Upper lobe of left lung (tissue), 6 donors: ENCODE measurements around the gene PRDM16. TPM values are rescaled to one million over a fixed set of nuclear protein-coding genes. Genes with fewer than 3 reads are reported as not detected.

Source experiments
- ATAC-seq, 2 donors: fragments of 200-7000 bp; cut with Tn5 transposase; one replicate each; pipeline ENCODE4 v1.9.1; 2022; ENCODE audit warnings: mild to moderate bottlenecking in 2 of 2, moderate library complexity in 2 of 2; ENCODE audit not compliant: low FRiP score in 2 of 2
- DNase-seq, 2 donors: peaks; one replicate each; pipeline ENCODE4 v3.0.0-alpha.2; 2019 to 2020
- H3K27ac ChIP-seq, 4 donors: fragments of 200-600 bp; sonication (generic); one replicate each; pipeline ENCODE4 v1.5.1; 2016 to 2019
- H3K27me3 ChIP-seq, 4 donors: fragments of 200-600 bp; sonication (generic); one replicate each; pipeline ENCODE4 v1.5.1; 2017 to 2019
- H3K36me3 ChIP-seq, 4 donors: fragments of 200-600 bp; sonication (generic); one replicate each; pipeline ENCODE4 v1.5.1; 2016 to 2019
- H3K4me1 ChIP-seq, 4 donors: fragments of 200-600 bp; sonication (generic); one replicate each; pipeline ENCODE4 v1.5.1; 2018 to 2019
- H3K4me3 ChIP-seq, 4 donors: fragments of 200-600 bp; sonication (generic); one replicate each; pipeline ENCODE4 v1.5.1; 2017 to 2019; ENCODE audit warnings: mild to moderate bottlenecking in 2 of 4, moderate library complexity in 1 of 4
- H3K9me3 ChIP-seq, 4 donors: fragments of 200-600 bp; sonication (generic); one replicate each; pipeline ENCODE4 v1.5.1; 2018 to 2019
- EP300 ChIP-seq, 4 donors: sonication (generic); formaldehyde crosslinking; IDR thresholded peaks; one replicate each; pipeline ENCODE4 v1.5.1; 2017; ENCODE audit warnings: antibody characterized with exemption in 4 of 4, control low read depth in 2 of 4
- POLR2A ChIP-seq, 4 donors: fragments of 450-650 bp; IDR thresholded peaks; one replicate each; pipeline ENCODE4 v1.5.1; 2016 to 2017; ENCODE audit warnings: antibody characterized with exemption in 4 of 4, mild to moderate bottlenecking in 2 of 4
- POLR2AphosphoS5 ChIP-seq, 2 donors: sonication (generic); formaldehyde crosslinking; IDR thresholded peaks; one replicate each; pipeline ENCODE4 v1.5.1; 2017; ENCODE audit warnings: antibody characterized with exemption in 2 of 2
- WGBS, 2 donors: methylation state at CpG; one replicate each; pipeline ENCODE4 v1.1.5; 2017 to 2018; 5-methylcytosine and 5-hydroxymethylcytosine counted together
- total RNA-seq, 6 donors: library from RNA; depleted of rRNA in 4 of 6; stranded (reverse); fragments of >200 nt in 4 of 6; gene quantifications; one replicate each; pipeline versions ENCODE4 v1.1.0 to v1.2.1, GENCODE V29; 2016 to 2021
- TF ChIP-seq, protein P1 (sequence below), 6 experiments: fragments of 450-650 bp in 4 of 6; fragments of 200-600 bp in 2 of 6; sonication (generic) in 2 of 6; IDR thresholded peaks; one replicate each; pipeline ENCODE4 v1.5.1; 2016 to 2019; ENCODE audit warnings: antibody characterized with exemption in 6 of 6
- donor health status: DM: no; HTN: no; CAD: no; lungs with moderate emphysema.
- donor health status: DM: no; HTN: yes; CAD: no; lungs with severe emphysema.

The PRDM16 gene
- total RNA-seq, 6 donors from 2014 or later, result 12.3 to 54.5 (median 21.2) TPM

DNA sequence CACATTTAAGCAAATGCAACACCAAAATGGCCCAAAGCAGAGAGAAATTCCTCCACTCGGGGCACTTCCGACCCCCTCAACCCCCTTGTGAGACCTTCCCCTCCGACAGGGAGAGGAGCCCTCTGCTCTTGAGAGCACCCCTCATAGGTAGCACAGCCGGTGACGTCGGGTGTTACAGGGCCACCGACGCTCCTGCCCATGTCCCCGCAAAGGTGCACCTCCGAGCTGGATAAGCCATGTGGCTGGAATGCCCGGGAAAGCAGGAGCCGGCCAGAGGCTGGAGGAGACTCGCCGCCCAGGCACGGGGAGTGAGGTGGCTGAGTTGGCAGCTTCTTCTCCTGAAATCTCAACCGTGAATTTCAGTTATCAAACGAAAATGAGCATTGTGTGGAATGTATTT lies 318.4 kb downstream of the PRDM16 start:
- H3K9me3 ChIP-seq, result no peaks in the 10 kb centered on the region
- TF ChIP-seq POLR2A (IDR thresholded peaks at IDR 0.05) (no peak), POLR2AphosphoS5 (IDR thresholded peaks at IDR 0.05) (no peak), EP300 (IDR thresholded peaks at IDR 0.05) (no peak)
- TF ChIP-seq, protein P1, sequence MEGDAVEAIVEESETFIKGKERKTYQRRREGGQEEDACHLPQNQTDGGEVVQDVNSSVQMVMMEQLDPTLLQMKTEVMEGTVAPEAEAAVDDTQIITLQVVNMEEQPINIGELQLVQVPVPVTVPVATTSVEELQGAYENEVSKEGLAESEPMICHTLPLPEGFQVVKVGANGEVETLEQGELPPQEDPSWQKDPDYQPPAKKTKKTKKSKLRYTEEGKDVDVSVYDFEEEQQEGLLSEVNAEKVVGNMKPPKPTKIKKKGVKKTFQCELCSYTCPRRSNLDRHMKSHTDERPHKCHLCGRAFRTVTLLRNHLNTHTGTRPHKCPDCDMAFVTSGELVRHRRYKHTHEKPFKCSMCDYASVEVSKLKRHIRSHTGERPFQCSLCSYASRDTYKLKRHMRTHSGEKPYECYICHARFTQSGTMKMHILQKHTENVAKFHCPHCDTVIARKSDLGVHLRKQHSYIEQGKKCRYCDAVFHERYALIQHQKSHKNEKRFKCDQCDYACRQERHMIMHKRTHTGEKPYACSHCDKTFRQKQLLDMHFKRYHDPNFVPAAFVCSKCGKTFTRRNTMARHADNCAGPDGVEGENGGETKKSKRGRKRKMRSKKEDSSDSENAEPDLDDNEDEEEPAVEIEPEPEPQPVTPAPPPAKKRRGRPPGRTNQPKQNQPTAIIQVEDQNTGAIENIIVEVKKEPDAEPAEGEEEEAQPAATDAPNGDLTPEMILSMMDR (IDR thresholded peaks at IDR 0.05), result no peak
- no peak for ATAC-seq
- no peak overlapping the region for H3K27ac ChIP-seq
- H3K4me1 ChIP-seq, result no peaks in the 10 kb centered on the region
- 80 to 84% methylated on average over 16 to 17 of the region's 17 CpGs for WGBS, 2 donors
- DNase-seq, result peak in 1 of 2 donors; percentile 38
- H3K27me3 ChIP-seq, result no peaks in the 10 kb centered on the region
- no peak overlapping the region for H3K4me3 ChIP-seq
- peaks cover 0 to 3% (median 0%) of the 10 kb centered on the region in 4 donors for H3K36me3 ChIP-seq

- no peak overlapping the region for H3K4me3 ChIP-seq
- no peak overlapping the region for H3K27ac ChIP-seq
- peak in 1 of 2 donors; percentile 65 for DNase-seq
- H3K27me3 ChIP-seq, result peaks cover 0 to 9% (median 3%) of the 10 kb centered on the region in 4 donors
- H3K9me3 ChIP-seq, result no peaks in the 10 kb centered on the region
- ATAC-seq, result no peak
- TF ChIP-seq POLR2A (IDR thresholded peaks at IDR 0.05), result no peak
- no peak for TF ChIP-seq POLR2AphosphoS5 (IDR thresholded peaks at IDR 0.05)
- TF ChIP-seq EP300 (IDR thresholded peaks at IDR 0.05), result no peak
- TF ChIP-seq, protein P1 (IDR thresholded peaks at IDR 0.05), result no peak
- H3K36me3 ChIP-seq, result peaks cover 0 to 3% (median 0%) of the 10 kb centered on the region in 4 donors
- WGBS, 2 donors, result 80 to 92% methylated on average over 13 to 17 of the region's 23 CpGs
- H3K4me1 ChIP-seq, result peaks cover 11 to 17% (median 14%) of the 10 kb centered on the region in 4 donors
Measured at GRCh38 chr1:3389093-3389833, 320.3 kb downstream of the PRDM16 start.

DNA sequence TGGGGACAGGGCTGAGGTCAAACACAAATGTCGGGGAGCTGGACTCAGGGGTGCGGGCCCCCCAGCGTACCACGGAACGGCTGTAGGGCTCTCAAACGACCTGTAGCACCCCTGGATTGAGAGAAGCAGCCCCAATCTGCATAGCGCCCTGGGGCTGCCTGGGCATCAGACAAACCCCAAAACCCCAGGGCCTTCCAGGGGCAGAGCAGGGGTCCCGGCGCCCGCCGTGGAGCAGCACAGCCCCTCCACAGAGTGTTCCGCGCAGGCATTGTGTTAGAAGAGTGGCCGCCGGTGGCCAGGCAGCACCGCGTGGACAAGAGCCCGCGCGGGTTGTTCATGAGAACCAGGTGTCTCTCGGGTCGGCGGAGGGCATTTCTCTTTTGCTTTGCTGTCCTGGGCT lies 321.3 kb downstream of the PRDM16 start:
- Histone ChIP-seq H3K9me3 (no peaks in the 10 kb centered on the region), H3K36me3 (peaks cover 0 to 3% (median 0%) of the 10 kb centered on the region in 4 donors), H3K4me1 (peaks cover 13 to 17% (median 14%) of the 10 kb centered on the region in 4 donors), H3K27ac (no peak overlapping the region), H3K27me3 (peaks cover 0 to 13% (median 6%) of the 10 kb centered on the region in 4 donors), H3K4me3 (no peak overlapping the region)
- WGBS, 2 donors, result 87 to 90% methylated on average over 22 to 23 of the region's 23 CpGs
- no peak for ATAC-seq
- DNase-seq, result peak in 1 of 2 donors; percentile 78
- TF ChIP-seq POLR2AphosphoS5 (IDR thresholded peaks at IDR 0.05), result no peak
- no peak for TF ChIP-seq EP300 (IDR thresholded peaks at IDR 0.05)
- TF ChIP-seq, protein P1 (IDR thresholded peaks at IDR 0.05), result no peak
- TF ChIP-seq POLR2A (IDR thresholded peaks at IDR 0.05), result no peak

DNA sequence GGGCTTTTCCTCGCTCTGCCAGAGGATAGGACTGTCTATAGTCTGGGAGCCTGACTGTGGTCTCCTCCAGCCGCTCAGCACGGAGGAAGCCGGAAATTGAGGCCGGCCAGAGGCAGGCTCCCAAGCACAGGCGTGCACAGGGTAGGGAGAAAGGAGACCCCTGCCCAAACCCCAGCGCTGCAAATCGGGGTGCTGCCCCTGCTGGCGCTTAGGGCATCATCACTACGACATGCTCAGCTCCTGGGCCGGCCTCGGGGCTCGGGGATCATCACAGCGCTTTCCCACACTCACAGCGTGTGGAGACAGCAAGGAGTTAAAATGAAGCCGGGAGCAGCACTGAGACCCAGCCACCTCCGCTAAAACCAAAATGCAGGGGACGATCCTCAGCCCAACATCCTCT lies 322.7 kb downstream of the PRDM16 start:
- Histone ChIP-seq H3K27me3 (peaks cover 0 to 14% (median 6%) of the 10 kb centered on the region in 4 donors), H3K27ac (no peak overlapping the region), H3K36me3 (peaks cover 0 to 3% (median 0%) of the 10 kb centered on the region in 4 donors), H3K4me1 (peaks cover 13 to 17% (median 14%) of the 10 kb centered on the region in 4 donors), H3K9me3 (no peaks in the 10 kb centered on the region), H3K4me3 (no peak overlapping the region)
- 72 to 77% methylated on average over 11 to 18 of the region's 18 CpGs for WGBS, 2 donors
- ATAC-seq, result no peak
- DNase-seq, result peak in 1 of 2 donors; percentile 56
- no peak for TF ChIP-seq POLR2A (IDR thresholded peaks at IDR 0.05)
- no peak for TF ChIP-seq POLR2AphosphoS5 (IDR thresholded peaks at IDR 0.05)
- TF ChIP-seq, protein P1 (IDR thresholded peaks at IDR 0.05), result no peak
- no peak for TF ChIP-seq EP300 (IDR thresholded peaks at IDR 0.05)
